Urothelium cell line (cell line): ENCODE results near the gene DNAH17.
"Not testable (repeated sequence)": the region's sequence is repeated elsewhere in the genome, so short reads cannot be mapped to it uniquely, and the experiment has no call there.

Source experiments
- DNase-seq: peaks from one replicate; pipeline ENCODE4 v3.0.0; 2011; ENCODE audit warnings: low spot score, mixed read lengths
- FAIRE-seq: peaks from 2 replicates; lab custom pipeline; 2011; peaks lifted over from hg19 to GRCh38; lab: Jason Lieb, UNC

DNAH17 gene

GRCh38 chr17:78528541-78528940, 48.7 kb downstream of the DNAH17 start:
- DNase-seq (no peak), FAIRE-seq (no peak)

- FAIRE-seq (peak; percentile 67), DNase-seq (no peak)
These were observed 49.9 kb downstream of the DNAH17 start for GRCh38 chr17:78527345-78527744.

- FAIRE-seq: peak; percentile 58
- DNase-seq: no peak
These were observed 50.8 kb downstream of the DNAH17 start for GRCh38 chr17:78526231-78527025.

- peak; percentile 96 for FAIRE-seq
- no peak for DNase-seq
These were observed 51.6 kb downstream of the DNAH17 start for GRCh38 chr17:78525511-78526160.

GRCh38 chr17:78524870-78525510, 52.2 kb downstream of the DNAH17 start:
- DNase-seq: no peak
- FAIRE-seq: no peak

- DNase-seq: no peak
- FAIRE-seq: no peak
These were observed 53.1 kb downstream of the DNAH17 start for GRCh38 chr17:78523934-78524655.

- DNase-seq: no peak
- no peak for FAIRE-seq
These were observed 55.0 kb downstream of the DNAH17 start for GRCh38 chr17:78522031-78522809.

- DNase-seq: no peak
- FAIRE-seq: no peak
These were observed 59.8 kb downstream of the DNAH17 start for GRCh38 chr17:78517421-78517820.

GRCh38 chr17:78515480-78515879, 61.7 kb downstream of the DNAH17 start:
- DNase-seq: no peak
- FAIRE-seq: peak; percentile 20

GRCh38 chr17:78514521-78514920, 62.7 kb downstream of the DNAH17 start:
- DNase-seq: no peak
- no peak for FAIRE-seq

- no peak for FAIRE-seq
- no peak for DNase-seq
These were observed 64.2 kb downstream of the DNAH17 start for GRCh38 chr17:78512976-78513375.

GRCh38 chr17:78510141-78511075, 66.8 kb downstream of the DNAH17 start:
- FAIRE-seq: no peak

GRCh38 chr17:78507526-78507925, 69.7 kb downstream of the DNAH17 start:
- DNase-seq: no peak
- no peak for FAIRE-seq

More at GRCh38 chr17:78510141-78511075, 66.8 kb downstream of the DNAH17 start:
- DNase-seq: no peak

- DNase-seq (no peak), FAIRE-seq (no peak)
These were observed 70.5 kb downstream of the DNAH17 start for GRCh38 chr17:78506454-78507309.

- DNase-seq: no peak
- no peak for FAIRE-seq
These were observed 72.9 kb downstream of the DNAH17 start for GRCh38 chr17:78504156-78504925.

- not testable (repeated sequence) for FAIRE-seq, DNase-seq
These were observed 73.8 kb downstream of the DNAH17 start for GRCh38 chr17:78503388-78503787.

GRCh38 chr17:78502611-78503148, 74.5 kb downstream of the DNAH17 start:
- DNase-seq (no peak), FAIRE-seq (no peak)
